HG02870 (cell line): Measurements from ENCODE around the gene TMEM273.
"Not testable (repeated sequence)": the region's sequence is repeated elsewhere in the genome, so short reads cannot be mapped to it uniquely, and the experiment has no call there.

ENCODE experiments used
- ATAC-seq: cut with Tn5 transposase; IDR thresholded peaks from one replicate; pipeline ENCODE4 v1.9.1; 2021; ENCODE audit warnings: mild to moderate bottlenecking, moderate library complexity; ENCODE audit not compliant: unreplicated experiment

TMEM273 gene

DNA sequence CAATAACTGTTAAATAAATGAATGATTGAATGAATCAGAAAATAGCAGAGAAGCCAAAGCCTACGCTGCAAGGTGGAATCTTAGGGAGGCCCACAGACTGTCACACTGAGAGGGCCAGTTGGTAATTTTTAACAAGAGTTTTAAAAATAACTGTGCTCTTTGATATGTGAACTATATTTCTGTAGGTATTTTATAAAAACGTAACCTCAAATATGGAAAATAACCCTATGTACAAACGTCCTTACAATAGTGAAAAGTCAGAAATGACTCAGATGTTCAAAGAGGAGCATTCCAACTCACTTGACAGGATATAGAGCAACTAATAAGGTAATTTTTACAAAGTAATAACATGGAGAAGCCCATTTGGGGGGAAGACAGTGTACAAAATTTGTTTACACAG lies 18.9 kb upstream of the TMEM273 start:
- ATAC-seq, result peak; percentile 75

DNA sequence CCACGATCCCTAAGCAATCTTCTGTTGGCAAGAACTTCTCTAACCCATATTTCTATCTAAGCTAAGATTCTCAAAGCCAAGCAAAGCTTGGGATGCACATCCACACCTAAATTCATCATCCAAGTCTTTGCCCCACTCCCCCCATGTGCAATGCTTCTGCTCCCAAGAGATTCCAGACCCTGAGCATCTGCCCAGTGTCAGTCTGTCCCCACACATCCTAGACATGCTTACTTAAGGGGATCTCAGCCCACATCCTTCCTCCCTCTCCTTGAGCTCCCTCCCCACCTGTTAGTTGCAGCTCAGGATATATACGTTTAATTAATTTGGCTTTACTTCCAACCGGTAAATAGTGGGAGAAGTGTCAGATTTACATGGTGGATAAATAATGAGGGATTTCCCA lies 17.0 kb upstream of the TMEM273 start:
- no peak for ATAC-seq

DNA sequence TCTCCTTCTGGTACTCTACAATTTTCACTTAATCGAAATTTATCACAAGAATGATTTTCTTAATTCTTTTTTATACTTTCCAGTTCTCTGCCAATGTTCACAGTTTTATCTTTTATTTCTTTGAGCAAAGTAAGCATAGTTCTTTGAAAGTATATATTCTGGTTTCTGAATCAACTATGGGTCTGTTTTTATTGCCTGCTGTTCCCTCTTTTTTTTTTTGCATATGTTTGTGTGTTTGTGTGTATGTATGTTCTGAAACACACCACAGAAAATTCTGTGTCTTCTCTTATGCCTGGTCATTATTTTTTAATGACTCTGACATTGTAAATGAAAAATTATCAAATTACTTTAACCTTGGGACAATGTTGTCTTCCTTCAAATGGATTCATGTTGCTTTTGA lies 15.9 kb upstream of the TMEM273 start:
- ATAC-seq, result no peak

DNA sequence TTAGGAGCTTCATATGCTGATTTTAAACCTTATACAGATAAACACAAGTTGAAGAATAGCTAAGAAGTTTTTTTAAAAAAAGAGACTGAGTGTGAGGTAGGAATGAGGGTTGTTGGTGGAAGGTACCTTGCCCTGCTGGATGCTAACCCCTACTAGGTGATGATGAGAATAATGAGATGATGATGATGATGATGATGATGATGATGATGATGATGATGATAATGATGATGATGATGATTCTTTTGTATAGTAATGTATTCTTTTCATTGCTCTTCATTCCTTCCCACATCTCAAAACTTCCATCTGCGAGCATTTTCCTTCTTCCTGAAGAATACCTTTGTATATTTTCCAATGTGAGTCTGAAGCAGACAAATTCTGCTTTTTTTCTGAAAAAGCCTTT lies 14.1 kb upstream of the TMEM273 start:
- ATAC-seq, result no peak

DNA sequence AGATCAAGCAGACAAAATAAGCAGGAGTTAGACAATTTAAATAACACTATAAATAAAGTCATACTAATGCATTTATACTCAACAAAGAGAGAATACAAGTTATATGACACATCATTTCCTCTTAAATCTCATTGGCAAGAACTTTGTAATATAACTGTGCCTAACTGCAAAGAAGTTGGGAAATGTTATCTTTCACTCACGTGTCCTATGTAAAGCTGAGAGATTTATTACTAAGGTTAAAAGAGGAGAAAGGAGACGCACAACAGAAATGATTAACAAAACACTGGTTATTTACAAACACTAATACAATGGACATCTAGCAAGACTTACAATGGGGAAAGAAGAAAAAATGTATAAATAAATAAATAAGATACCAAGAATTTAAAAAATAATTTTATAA lies 12.7 kb upstream of the TMEM273 start:
- ATAC-seq, result no peak

DNA sequence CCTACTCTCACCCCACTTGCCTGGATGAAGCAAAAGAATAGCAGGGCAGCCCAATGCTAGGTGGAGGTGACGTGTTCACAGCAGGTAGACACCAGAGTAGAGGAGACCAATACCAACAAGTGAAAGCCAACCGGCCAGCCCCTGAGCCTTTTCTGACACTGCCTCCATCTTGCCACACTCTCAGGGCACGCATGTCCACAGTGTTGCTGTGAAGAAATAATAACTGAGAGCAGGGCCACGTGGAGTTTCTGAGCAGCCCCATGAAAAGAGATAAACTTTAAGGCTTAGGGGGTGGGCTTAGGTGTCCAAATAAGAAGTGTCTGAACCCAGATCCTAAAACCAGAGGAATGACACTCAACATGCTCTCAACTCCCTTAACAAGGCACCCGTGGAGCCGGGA lies 9.0 kb upstream of the TMEM273 start:
- ATAC-seq, result no peak

DNA sequence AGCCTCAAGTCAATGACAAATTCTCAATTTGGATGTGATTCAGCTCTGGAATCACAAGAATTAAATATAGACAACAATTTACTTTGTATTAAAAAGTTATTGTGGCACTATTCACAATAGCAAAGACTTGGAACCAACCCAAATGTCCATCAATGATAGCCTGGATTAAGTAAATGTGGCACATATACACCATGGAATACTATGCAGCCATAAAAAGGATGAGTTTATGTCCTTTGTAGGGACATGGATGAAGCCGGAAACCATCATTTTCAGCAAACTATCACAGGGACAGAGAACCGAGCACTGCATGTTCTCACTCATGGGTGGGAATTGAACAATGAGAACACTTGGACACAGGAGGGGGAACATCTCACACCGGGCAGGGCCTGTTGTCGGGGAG lies 7.7 kb upstream of the TMEM273 start:
- not testable (repeated sequence) for ATAC-seq

DNA sequence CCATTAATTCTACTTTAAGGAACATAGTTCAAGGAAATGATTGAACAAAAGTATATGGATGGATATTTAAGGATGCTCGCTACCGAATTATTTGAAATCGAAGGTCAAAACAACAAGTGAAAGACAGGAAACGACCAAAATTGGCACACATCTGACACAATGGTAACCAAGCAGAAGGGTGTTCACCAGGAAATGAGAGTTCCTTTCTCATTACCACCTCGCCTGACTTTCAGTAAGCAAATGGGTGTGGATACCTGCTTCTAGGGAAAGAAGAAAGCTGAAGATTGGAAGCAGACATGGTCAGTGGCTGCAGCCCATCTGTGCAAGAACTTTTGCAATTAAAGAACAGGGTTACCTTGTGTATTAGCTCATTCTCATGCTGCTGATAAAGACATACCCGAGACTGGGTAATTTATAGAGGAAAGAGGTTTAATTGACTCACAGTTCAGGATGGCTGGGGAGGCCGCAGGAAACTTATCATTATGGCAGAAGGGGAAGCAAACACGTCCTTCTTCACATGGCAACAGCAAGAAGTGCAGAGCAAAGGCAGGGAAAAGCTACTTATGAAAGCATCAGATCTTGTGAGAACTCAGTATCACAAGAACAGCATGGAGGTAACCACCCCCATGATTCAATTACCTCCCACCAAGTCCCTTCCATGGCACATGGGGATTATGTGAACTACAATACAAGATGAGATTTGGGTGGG lies 6.2 kb upstream of the TMEM273 start:
- no peak for ATAC-seq

DNA sequence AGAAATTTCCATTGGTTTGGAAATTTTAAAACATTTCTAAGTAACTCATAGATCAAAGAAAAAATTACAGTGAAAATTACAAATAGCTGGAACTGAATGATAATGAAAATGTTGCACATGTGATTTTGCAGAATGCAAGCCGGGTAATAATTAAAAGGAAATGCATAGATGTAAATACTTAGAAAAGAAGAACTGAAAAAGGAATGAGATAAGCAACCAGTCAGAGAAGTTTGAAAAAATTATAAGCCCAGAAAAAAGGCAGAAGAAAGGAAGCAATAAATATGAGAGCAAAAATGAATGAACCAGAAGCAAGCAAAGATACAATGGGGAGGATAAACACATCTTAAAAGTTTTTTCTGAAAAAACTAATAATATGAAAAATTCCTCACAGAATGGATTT lies 3.2 kb upstream of the TMEM273 start:
- ATAC-seq, result no peak

DNA sequence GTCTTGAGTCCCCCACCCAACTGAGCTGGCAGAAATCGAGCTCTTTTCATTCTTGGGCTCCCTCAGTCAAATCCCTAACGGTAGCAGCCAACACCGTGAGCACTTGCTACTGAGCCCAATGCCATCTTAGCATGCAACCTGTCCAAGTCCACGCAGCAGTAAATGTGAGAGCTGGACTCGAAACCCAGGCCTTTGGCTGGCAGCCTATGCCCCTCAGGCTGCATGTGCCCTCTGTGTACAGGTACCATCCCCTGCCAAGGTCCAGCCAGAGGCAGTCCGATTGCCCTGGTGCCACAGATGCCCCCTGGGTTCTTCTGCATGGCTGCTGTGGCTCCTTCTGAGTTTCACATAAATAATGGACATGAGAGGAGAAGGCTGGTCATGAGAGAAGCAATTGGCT lies 1.2 kb upstream of the TMEM273 start:
- ATAC-seq, result no peak

DNA sequence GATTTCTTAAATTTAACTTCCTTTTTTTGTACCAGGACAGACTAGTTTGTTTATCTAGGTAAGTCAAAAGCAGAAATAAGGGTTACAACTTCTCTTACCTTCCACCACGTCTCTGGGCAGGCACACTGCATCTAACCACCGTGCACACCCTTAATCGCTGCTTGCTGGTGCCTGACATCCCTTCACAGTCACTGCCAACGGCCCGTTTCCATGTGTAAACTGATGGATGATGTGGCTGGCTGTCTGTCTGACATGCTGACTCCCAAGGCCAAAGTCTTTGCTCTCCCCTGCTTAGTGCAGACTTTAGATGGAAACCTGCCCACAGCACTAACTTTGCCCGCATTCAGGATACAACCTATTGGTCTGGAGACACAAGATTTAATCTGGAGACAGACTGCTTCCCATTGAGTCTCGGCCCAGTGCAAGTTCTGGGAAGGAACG lies 1.1 kb downstream of the TMEM273 start:
- ATAC-seq, result no peak

DNA sequence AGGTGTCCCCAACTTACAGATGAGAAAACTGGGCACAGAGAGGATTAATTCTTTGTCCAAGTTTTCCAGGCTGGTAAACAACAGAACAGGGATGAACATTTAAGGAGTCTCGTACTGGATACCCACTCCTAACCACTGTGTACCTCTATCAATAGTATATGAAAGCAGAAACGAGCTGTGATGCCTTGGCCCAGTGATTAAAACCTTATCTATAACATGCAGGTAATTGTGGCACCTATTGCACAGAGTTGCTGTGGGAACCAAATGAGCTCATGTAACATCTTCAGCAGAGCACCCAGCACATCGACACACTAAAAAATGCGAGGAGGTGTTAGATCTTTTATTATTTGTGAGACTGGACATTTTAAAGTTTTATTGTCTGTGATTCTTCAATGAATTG lies 1.6 kb downstream of the TMEM273 start:
- ATAC-seq, result no peak

DNA sequence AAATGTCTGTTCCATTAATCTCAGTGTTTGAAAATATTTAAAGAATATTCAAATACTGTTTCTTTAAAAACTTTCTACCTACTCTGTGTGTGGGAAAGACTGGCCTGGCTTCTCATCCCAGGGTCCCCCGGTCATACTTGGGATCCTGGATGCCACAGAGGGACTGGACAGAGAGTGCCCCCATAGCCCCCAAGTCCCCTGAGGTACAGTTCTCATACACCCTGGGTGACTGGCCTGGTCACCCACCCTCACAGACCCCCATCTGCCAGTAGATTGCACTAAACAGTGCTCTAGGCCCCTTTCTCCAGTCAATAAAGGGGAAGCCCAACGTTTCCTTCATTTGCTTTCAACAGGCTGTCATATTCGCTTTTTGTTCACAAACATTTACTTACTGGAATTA lies 3.0 kb downstream of the TMEM273 start:
- no peak for ATAC-seq

DNA sequence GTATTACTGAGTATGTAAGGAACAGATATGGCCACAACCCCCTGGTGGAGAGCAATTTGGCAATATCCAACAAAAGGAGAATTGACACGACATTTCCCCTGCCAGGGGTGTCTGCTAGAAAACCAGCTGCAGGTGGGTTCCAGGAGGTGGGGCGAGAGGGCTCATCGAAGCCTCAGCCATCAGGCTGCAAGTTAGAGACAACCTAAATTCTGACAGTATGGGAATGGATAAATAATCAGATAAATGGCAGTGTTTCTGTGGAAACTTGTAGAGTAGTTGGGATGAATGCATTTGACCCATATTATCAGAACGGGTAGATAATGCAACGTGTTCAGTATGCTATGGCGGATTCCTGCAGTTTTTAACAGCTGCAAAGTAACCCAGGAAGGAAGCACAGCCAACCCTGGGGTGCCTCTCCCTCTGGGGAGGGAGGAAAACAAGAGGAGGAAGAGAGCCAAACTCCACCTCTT lies 3.5 kb downstream of the TMEM273 start:
- ATAC-seq, result no peak

DNA sequence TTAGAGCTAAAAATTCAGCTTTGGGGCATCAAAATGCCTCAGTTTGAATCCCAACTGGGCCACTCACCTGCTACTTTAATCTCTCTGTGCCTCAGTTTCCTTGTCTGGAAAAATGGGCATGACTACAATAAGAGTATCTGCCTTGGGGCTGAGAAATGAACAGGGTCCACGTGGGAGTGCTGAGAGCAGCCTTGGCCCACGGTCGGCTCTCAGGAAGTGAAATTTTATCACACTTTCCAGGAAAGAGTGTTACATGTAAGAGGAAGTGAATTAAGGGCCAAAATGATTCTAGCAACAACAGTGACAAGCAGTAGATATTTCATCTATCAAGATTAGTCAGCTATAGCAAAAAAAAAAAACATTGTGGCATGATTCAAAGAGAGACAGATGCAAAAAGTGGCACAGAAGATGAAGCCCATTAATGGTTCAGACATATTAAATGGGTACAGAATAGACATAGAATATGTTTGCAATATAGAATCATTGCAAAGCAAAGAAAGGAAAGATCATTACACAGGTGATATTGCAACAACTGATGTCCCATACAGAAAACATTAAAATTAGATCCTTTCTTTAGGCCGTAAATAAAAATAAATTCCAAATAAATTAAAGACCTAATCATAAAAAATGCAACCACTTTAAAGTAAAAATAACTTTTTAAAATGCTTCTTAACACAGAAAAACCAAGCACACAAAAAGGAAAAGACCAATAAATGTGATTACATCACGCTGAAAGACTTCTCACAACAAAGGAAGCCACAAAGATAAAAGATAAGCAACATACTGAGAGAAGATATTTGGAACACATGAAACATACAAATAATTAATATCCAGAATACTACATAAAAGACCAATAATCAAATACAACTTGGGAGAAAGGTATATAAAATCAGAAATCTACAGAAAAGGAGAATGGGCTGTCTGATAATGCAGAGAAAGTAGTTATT lies 4.3 kb downstream of the TMEM273 start:
- ATAC-seq, result no peak

DNA sequence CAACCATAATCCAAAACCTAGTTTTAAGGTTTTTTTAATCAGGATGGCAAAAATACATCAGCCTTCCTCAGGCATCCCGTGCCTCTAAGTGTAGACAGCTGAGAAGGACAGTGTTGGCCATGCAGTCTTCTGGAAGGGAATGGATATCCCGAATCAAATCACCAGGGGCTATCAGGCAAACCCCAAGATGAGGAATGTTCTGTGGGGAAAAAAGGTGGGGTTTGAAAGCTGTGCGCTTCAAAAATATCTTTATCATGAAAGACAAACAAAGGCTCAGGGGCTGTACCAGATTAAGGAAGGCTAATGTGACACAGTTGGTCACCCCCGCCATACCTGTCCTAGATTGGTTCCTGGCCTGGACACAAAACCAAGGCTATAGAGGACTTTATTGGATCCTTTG lies 5.4 kb downstream of the TMEM273 start:
- no peak for ATAC-seq

DNA sequence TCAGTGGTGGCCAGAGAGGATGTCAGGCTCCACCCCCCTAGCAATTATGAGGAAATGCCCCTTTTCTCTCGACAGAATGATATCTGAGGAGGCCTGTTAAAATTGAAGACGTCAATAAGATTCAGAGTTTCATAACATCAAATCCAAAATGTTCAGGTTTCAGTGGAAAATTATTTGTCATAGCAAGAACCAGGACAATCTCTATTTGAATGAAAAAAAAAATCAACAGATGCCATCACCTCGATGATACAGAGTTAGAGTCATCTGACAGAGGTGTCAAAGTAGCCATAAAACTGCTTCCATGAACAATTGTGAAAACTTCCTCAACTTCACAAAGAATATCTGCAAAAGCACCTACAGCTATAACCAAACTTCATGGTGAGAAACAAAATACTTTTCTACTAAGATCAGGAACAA lies 7.7 kb downstream of the TMEM273 start:
- ATAC-seq, result no peak

DNA sequence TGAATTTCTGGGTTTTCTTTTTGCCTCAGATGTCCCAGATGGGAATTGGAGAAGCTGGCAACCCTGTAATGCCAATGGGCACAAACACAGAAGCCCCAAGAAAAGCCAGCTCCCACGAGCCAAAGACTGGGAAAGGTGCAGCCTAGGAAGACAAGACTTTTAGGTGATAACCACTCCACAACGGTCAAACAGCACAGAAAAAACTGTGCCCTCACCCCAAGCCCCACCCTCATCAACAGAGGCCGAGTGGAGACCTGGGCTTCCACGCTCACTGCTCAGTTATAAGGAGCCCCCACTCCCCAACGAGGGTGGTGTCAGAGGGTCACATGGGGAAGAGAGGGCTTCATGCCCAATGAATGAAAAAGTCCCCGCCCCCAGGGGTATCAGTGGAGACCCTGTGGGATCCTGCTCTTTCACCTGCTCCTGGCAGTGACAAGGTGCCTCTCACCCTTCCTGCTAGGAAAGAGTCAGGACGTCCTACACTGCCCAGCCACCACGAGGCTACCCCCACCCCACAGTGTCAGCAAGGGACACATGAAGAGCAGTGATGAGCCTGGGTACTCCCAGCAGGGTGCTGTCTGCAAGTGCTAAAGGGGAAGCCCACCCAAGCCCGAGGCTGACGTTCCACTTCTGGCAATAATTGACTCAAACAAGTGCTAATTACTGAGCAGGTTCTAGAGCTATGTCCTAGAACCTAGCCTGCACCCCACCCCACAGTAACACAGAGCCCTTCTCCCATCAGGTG lies 8.3 kb downstream of the TMEM273 start:
- ATAC-seq, result no peak

DNA sequence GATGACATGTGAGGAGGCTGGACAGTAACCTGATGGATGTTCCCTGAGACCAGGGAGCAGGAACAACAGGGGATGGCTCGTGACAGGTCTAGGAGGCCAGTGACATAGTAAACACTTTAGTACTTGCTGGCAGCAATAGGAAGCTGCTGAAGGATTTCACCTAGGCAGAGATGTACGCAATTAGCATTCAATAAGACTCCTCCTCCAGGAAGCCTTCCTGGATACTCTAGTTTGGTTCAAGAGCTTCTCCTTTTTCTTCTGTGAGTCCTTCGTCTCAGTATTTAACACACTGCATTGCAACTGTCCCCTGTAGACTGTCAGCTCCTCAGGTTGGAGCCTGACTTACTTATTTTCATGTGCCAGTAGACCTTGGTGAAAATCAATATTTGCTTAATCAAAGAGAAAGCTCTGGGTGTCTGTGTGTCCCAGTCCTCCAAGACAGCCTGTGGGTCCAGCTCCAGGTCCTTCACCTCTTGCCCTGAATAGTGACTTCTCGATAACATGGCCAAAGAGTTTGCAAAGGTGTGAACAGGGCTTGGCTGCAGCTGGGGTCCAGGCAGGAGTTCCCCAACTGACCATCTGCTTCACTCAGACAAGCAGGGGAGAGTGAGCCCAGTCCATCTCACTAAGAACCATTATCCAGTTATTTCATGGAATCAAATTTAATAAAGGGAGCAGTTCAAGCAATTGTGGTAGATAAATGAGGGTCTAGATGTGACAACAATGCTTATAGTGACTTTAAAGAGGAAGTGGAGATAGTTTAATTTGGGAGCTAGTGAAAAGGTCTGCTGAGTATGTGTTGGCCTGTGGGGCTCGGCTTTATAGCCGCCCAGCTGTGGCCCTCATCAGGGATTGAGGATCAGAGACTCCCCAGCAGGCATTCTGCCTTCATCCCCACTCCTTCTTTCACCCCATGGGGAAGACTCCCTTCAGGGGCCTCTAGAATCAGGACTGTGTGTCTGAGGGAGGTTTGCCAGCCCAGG lies 9.4 kb downstream of the TMEM273 start:
- ATAC-seq, result no peak
